Hepatocyte (in vitro differentiated cells): ENCODE data around the gene TMEM44. TPM values are rescaled to one million over a fixed set of nuclear protein-coding genes. Genes with fewer than 3 reads are reported as not detected.

ENCODE experiments used
- DNase-seq: peaks from one replicate; pipeline ENCODE4 v3.0.0-alpha.2; 2016; ENCODE audit warnings: low spot score
- H2AFZ ChIP-seq: fragments of 200-600 bp; sonication (generic); 2 replicates; pipeline ENCODE4 v1.6.0; 2016; ENCODE audit warnings: antibody characterized with exemption, mild to moderate bottlenecking
- H3K27ac ChIP-seq: fragments of 200-600 bp; sonication (generic); 2 replicates; pipeline ENCODE4 v1.5.1; 2016; ENCODE audit warnings: mild to moderate bottlenecking
- H3K27me3 ChIP-seq: fragments of 200-600 bp; sonication (generic); 2 replicates; pipeline ENCODE4 v1.6.1; 2016
- H3K36me3 ChIP-seq: fragments of 200-600 bp; sonication (generic); replicated peaks from 2 replicates; pipeline ENCODE4 v1.5.1; 2016; ENCODE audit warnings: low read depth; ENCODE audit not compliant: insufficient read depth
- H3K4me1 ChIP-seq: fragments of 200-600 bp; sonication (generic); 2 replicates; pipeline ENCODE4 v1.5.1; 2016; ENCODE audit warnings: mild to moderate bottlenecking, moderate library complexity; ENCODE audit not compliant: insufficient read depth
- H3K4me2 ChIP-seq: fragments of 200-600 bp; sonication (generic); 2 replicates; pipeline ENCODE4 v1.6.0; 2016
- H3K4me3 ChIP-seq: fragments of 200-600 bp; sonication (generic); 2 replicates; pipeline ENCODE4 v1.5.1; 2016; ENCODE audit warnings: mild to moderate bottlenecking
- H3K79me2 ChIP-seq: fragments of 200-600 bp; sonication (generic); 2 replicates; pipeline ENCODE4 v1.6.0; 2017; ENCODE audit warnings: mild to moderate bottlenecking
- H3K9me2 ChIP-seq: fragments of 200-600 bp; sonication (generic); replicated peaks from 2 replicates; pipeline ENCODE4 v1.6.0; 2017; ENCODE audit warnings: mild to moderate bottlenecking; ENCODE audit not compliant: insufficient read depth
- H3K9me3 ChIP-seq: fragments of 200-600 bp; sonication (generic); 2 replicates; pipeline ENCODE4 v1.5.1; 2016; ENCODE audit warnings: low read depth, mild to moderate bottlenecking
- H4K20me1 ChIP-seq: fragments of 200-600 bp; sonication (generic); 2 replicates; pipeline ENCODE4 v1.6.0; 2016; ENCODE audit warnings: mild to moderate bottlenecking; ENCODE audit not compliant: insufficient read depth, poor library complexity, severe bottlenecking
- EZH2 ChIP-seq: fragments of 200-600 bp; sonication (generic); IDR thresholded peaks from 2 replicates; pipeline ENCODE4 v1.6.1; 2016; ENCODE audit warnings: antibody characterized with exemption, mild to moderate bottlenecking, borderline replicate concordance
- EZH2phosphoT487 ChIP-seq: fragments of 200-600 bp; sonication (generic); IDR thresholded peaks from one replicate; pipeline ENCODE4 v1.6.1; 2018; ENCODE audit warnings: antibody characterized with exemption, mild to moderate bottlenecking, low read depth, moderate library complexity; ENCODE audit not compliant: unreplicated experiment, severe bottlenecking
- WGBS: methylation state at CpG from one replicate; pipeline ENCODE4 v1.1.6; 2016; ENCODE audit warnings: low lambda C conversion rate; ENCODE audit errors: missing lambda C conversion rate; 5-methylcytosine and 5-hydroxymethylcytosine counted together
- polyA plus RNA-seq: library from polyadenylated mRNA; unstranded; fragments of >200 nt; fragmentation: Nextera tagmentation; extraction: Ambion mirVana; gene quantifications from 2 replicates; pipeline ENCODE4 v1.2.1, GENCODE V29; 2016
- total RNA-seq: library from RNA; depleted of rRNA; stranded (reverse); fragments of >200 nt; gene quantifications from 2 replicates; pipeline ENCODE4 v1.2.3, GENCODE V29; 2014
- TF ChIP-seq, protein P1 (sequence below): fragments of 200-600 bp; sonication (generic); IDR thresholded peaks from 2 replicates; pipeline ENCODE4 v1.5.1; 2016; ENCODE audit warnings: antibody characterized with exemption, mild to moderate bottlenecking; ENCODE audit not compliant: poor library complexity

The TMEM44 gene
- total and polyA plus RNA-seq, 2 experiments from 2014 or later, result 6.6 to 9.1 TPM

DNA sequence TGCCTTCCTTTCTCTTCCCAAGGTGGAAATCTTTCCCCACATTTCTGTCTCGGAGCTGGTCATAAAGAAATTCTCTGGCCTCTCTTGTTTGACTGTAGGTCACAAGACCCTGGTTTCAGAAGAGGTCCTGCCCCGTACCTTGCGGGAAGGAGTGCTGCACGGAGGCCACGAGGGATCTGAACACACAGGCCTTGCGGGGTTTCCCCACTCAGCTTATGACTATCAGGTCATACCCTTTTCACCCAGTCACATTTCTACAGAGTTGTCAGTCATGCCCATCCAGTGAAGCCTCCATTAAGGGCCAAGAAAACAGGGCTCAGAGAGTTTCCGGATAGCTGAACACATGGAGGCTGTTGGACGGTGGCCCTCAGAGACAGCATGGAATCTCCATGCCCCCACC, 91.7 kb downstream of the TMEM44 start:
- H3K27ac ChIP-seq, result no peak overlapping the region
- no peak overlapping the region for H3K4me3 ChIP-seq
- H2AFZ ChIP-seq, result no peak overlapping the region
- no peaks in the 10 kb centered on the region for H3K79me2 ChIP-seq
- no peaks in the 10 kb centered on the region for H3K9me3 ChIP-seq
- TF ChIP-seq EZH2phosphoT487, result no peak
- TF ChIP-seq, protein P1, sequence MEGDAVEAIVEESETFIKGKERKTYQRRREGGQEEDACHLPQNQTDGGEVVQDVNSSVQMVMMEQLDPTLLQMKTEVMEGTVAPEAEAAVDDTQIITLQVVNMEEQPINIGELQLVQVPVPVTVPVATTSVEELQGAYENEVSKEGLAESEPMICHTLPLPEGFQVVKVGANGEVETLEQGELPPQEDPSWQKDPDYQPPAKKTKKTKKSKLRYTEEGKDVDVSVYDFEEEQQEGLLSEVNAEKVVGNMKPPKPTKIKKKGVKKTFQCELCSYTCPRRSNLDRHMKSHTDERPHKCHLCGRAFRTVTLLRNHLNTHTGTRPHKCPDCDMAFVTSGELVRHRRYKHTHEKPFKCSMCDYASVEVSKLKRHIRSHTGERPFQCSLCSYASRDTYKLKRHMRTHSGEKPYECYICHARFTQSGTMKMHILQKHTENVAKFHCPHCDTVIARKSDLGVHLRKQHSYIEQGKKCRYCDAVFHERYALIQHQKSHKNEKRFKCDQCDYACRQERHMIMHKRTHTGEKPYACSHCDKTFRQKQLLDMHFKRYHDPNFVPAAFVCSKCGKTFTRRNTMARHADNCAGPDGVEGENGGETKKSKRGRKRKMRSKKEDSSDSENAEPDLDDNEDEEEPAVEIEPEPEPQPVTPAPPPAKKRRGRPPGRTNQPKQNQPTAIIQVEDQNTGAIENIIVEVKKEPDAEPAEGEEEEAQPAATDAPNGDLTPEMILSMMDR, result no peak
- no peak for TF ChIP-seq EZH2
- H3K27me3 ChIP-seq, result no peaks in the 10 kb centered on the region
- no peak for DNase-seq
- H3K9me2 ChIP-seq, result no peaks in the 10 kb centered on the region
- no peaks in the 10 kb centered on the region for H3K36me3 ChIP-seq
- no peaks in the 10 kb centered on the region for H4K20me1 ChIP-seq
- peaks cover 15% of the 10 kb centered on the region for H3K4me1 ChIP-seq
- 97% methylated on average over 8 of the region's 8 CpGs for WGBS
- no peak overlapping the region for H3K4me2 ChIP-seq

DNA sequence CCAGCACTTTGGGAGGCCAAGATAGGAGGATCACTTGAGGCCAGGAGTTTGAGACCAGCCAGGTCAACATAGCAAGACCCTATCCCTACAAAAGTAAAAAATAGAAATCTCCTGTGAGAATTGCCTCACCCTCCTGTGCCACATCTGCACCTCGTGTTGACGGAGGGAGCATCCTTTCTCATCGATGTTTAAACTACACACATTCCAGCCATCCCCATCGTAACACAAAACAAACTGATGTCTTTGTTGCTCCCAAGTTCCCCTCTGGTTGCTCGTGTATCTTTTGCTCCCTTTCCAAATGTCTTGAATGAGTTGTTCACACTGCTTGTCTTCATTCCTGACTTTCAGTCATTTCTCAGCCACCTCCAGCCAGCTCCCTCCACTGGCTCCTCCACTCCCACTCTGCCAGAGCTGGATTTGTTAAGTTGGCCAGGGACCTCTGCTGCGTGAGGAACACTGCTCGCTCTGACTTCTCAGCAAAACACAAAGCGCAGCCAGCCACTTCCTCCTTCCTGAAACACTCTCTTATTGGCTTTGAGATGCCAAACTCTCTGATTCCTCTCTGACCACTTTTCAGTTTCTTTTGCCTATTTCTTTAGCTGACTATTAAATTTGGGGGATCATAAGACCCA, 92.8 kb downstream of the TMEM44 start:
- no peak overlapping the region for H3K4me2 ChIP-seq
- no peak for DNase-seq
- no peak overlapping the region for H3K27ac ChIP-seq
- H2AFZ ChIP-seq, result no peak overlapping the region
- TF ChIP-seq, protein P1, result no peak
- TF ChIP-seq EZH2 (no peak), EZH2phosphoT487 (no peak)
- H3K9me3 ChIP-seq, result no peaks in the 10 kb centered on the region
- H4K20me1 ChIP-seq, result no peaks in the 10 kb centered on the region
- no peaks in the 10 kb centered on the region for H3K79me2 ChIP-seq
- no peak overlapping the region for H3K4me3 ChIP-seq
- no peaks in the 10 kb centered on the region for H3K36me3 ChIP-seq
- no peaks in the 10 kb centered on the region for H3K27me3 ChIP-seq
- WGBS, result 78% methylated on average over 8 of the region's 8 CpGs
- H3K9me2 ChIP-seq, result no peaks in the 10 kb centered on the region
- H3K4me1 ChIP-seq, result peaks cover 20% of the 10 kb centered on the region

DNA sequence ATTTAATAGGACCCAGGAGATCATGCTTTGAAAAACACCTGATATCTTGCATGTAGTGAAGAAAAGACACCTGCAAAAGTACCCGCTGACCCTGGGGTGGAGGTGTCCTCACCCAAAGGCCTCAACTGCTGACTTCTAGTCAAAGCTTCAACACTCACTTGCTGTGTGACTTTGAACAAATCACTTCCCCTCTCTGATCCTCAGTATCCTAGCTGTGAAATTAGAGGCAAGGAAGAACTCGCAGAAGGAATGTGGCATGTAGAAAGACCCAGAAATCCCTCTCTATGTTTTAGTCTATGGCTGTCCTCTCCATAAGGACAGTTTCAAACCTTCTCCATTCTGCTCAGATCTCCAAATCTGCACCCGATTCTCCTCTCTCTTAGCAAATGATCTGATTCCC, 93.7 kb downstream of the TMEM44 start:
- no peak for DNase-seq
- no peak overlapping the region for H3K27ac ChIP-seq

More for the DNA sequence above, 93.7 kb downstream of the TMEM44 start:
- H3K79me2 ChIP-seq, result no peaks in the 10 kb centered on the region
- no peaks in the 10 kb centered on the region for H3K27me3 ChIP-seq
- peaks cover under 1% of the 10 kb centered on the region for H3K9me3 ChIP-seq
- TF ChIP-seq EZH2, result no peak
- no peak for TF ChIP-seq EZH2phosphoT487
- TF ChIP-seq, protein P1, result no peak
- H2AFZ ChIP-seq, result no peak overlapping the region
- WGBS, result 100% methylated on average over 3 of the region's 3 CpGs
- H3K9me2 ChIP-seq, result no peaks in the 10 kb centered on the region
- no peak overlapping the region for H3K4me3 ChIP-seq
- H3K36me3 ChIP-seq, result no peaks in the 10 kb centered on the region
- no peak overlapping the region for H3K4me2 ChIP-seq
- no peaks in the 10 kb centered on the region for H4K20me1 ChIP-seq
- peaks cover 20% of the 10 kb centered on the region for H3K4me1 ChIP-seq
